ENCODE data around the gene MRPL24. TPM values are rescaled to one million over a fixed set of nuclear protein-coding genes. Genes with fewer than 3 reads are reported as not detected.

The MRPL24 gene
- total RNA-seq, 1 donor from 2014 or later: 65.8 TPM

GRCh38 chr1:156747742-156748669 is 7.1 kb upstream of the MRPL24 start:
- DNase-seq (no peak), ATAC-seq (ENCODE audit: low read depth) (no peak)
- intact Hi-C loops (cut with micrococcal nuclease): no loop called here
- POLR2A ChIA-PET: interaction anchor here (1.2 to 3.1 kb wide), 3 partner anchors 19 to 22 kb away, joined by 4 to 19 read pairs (median 8); partner anchors contain the start of genes ISG20L2, METTL25B and PRCC
- Mint-ChIP-seq H3K27ac (peak overlapping the region; percentile 85), H3K9me3 (no peaks in the 10 kb centered on the region), H3K4me3 (peak overlapping the region; percentile 90), H3K4me1 (peaks cover 58% of the 10 kb centered on the region), H3K27me3 (no peaks in the 10 kb centered on the region), H3K36me3 (ENCODE audit: low read depth) (peaks cover 30% of the 10 kb centered on the region)
- CTCF ChIA-PET: interaction anchor here (1.0 kb wide), 1 partner anchor 112 kb away, joined by 3 read pairs; the partner anchor contains the start of gene NTRK1
- TF ChIP-seq CTCF (IDR thresholded peaks at IDR 0.05): no peak

DNA sequence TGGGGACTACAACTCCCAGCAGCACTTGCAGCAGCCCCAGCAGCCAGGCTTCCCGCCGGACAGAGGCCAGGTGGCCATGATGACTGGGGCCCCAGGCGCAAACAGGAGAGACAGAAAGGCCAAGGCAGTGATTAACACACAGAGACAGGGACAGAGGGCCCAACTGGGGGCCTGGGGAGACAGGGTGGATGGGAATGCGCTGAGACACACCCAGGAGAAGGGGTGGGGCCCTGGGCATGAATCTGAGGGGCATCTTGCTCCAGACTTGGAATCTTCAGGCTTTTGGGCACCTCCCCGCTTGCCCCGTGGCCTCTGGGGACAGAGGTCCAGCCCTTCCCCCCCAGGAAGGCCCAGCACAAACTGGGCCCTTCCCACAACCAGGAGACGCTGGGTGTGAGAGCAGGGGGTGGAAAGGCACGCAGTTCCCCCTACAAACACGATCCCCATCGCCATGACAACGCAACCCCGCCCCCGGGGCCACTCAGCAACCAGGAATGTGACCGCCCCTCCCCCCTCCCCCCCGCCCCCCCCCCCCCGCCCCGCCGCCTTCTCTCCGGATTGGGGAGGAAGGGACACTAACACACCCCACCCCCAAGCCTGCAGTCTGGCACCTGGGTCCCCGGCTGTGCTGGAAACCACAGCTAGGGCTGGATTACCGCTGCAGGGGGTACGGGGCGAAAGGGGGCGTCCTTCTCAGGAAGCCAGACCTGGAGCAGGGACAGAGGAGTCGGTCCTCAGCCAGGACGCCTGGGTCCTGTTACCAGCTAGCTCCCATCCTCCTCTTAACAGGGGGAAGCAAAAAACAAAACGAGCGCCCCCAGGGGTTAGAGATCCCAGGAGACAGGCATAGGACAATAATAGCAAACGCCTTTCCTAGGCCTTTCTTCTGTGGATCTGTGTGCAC is 6.1 kb upstream of the MRPL24 start:
- Mint-ChIP-seq H3K4me3 (peak overlapping the region; percentile 90), H3K27ac (peak overlapping the region; percentile 91), H3K4me1 (peaks cover 52% of the 10 kb centered on the region), H3K9me3 (no peaks in the 10 kb centered on the region), H3K36me3 (ENCODE audit: low read depth) (peaks cover 39% of the 10 kb centered on the region), H3K27me3 (no peaks in the 10 kb centered on the region)
- ChIA-PET CTCF (interaction anchor here (1.0 kb wide), 1 partner anchor 113 kb away, joined by 3 read pairs; the partner anchor contains the start of gene NTRK1), POLR2A (interaction anchor here (0.6 to 3.1 kb wide), 6 partner anchors 16 to 27 kb away, joined by 4 to 19 read pairs (median 5); partner anchors contain the start of genes ISG20L2, METTL25B and PRCC)
- DNase-seq (peak; percentile 50), ATAC-seq (ENCODE audit: low read depth) (peak; percentile 33)
- TF ChIP-seq CTCF (IDR thresholded peaks at IDR 0.05): no peak
- intact Hi-C loops (cut with micrococcal nuclease): no loop called here

GRCh38 chr1:156746406-156746727 is 5.5 kb upstream of the MRPL24 start:
- CTCF ChIA-PET: no interaction called here

DNA sequence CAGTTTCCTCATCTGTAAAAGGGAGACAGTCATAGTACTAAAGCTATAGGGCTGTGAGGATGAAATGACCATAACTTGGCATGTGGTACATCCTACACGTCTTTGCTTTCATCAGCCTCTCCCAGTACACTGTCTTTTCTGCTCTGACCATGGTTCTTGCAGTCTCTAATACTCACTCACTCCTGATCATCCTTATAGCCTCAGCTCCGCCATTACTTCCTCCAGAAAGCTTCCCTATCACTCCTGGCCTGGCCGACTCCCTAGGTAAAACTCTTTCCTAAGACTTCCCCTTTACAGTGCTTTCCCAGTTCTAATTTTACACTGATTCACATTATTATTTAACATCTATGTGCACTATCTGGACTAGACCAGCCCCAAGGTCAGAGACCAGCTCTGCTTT is 5.0 kb upstream of the MRPL24 start:
- DNase-seq: no peak
- Mint-ChIP-seq H3K27ac (peak overlapping the region; percentile 22), H3K27me3 (no peaks in the 10 kb centered on the region), H3K36me3 (ENCODE audit: low read depth) (peaks cover 45% of the 10 kb centered on the region), H3K4me1 (peaks cover 62% of the 10 kb centered on the region), H3K4me3 (no peak overlapping the region), H3K9me3 (no peaks in the 10 kb centered on the region)
- ATAC-seq (ENCODE audit: low read depth): no peak
- POLR2A ChIA-PET: interaction anchor here (0.6 to 3.1 kb wide), 4 partner anchors 10 to 20 kb away, joined by 4 to 19 read pairs (median 6); partner anchors contain the start of genes ISG20L2 and METTL25B
- CTCF ChIA-PET: no interaction called here
- intact Hi-C loops (cut with micrococcal nuclease): no loop called here
- TF ChIP-seq CTCF (IDR thresholded peaks at IDR 0.05): no peak

More at GRCh38 chr1:156746406-156746727, 5.5 kb upstream of the MRPL24 start:
- Mint-ChIP-seq H3K36me3 (ENCODE audit: low read depth) (peaks cover 40% of the 10 kb centered on the region), H3K4me1 (peaks cover 58% of the 10 kb centered on the region), H3K4me3 (peak overlapping the region; percentile 83), H3K9me3 (no peaks in the 10 kb centered on the region), H3K27me3 (no peaks in the 10 kb centered on the region), H3K27ac (peak overlapping the region; percentile 91)
- TF ChIP-seq CTCF (IDR thresholded peaks at IDR 0.05): no peak
- POLR2A ChIA-PET: interaction anchor here (0.6 to 3.1 kb wide), 4 partner anchors 11 to 20 kb away, joined by 4 to 19 read pairs (median 6); partner anchors contain the start of genes ISG20L2 and METTL25B
- intact Hi-C loops (cut with micrococcal nuclease): no loop called here
- DNase-seq (no peak), ATAC-seq (ENCODE audit: low read depth) (no peak)

All from activated B cell treated with CpG ODN at 0.5 μM for 24 hours (primary cell).